Gastroesophageal sphincter (tissue), 3 donors: ENCODE data around the gene COQ4.

Experiments used
- CTCF ChIP-seq, 4 experiments: fragments of 200-600 bp in 2 of 4; fragments of 450-650 bp in 2 of 4; sonication (generic) in 1 of 4; IDR thresholded peaks; one replicate each; pipeline ENCODE4 v1.5.1; 2017 to 2019; ENCODE audit warnings: antibody characterized with exemption in 4 of 4, mild to moderate bottlenecking in 2 of 4, moderate library complexity in 2 of 4
- EP300 ChIP-seq: sonication (generic); formaldehyde crosslinking; IDR thresholded peaks from one replicate; pipeline ENCODE4 v1.6.1; 2017; ENCODE audit warnings: antibody characterized with exemption, mild to moderate bottlenecking
- POLR2A ChIP-seq, 2 donors: fragments of 450-650 bp; IDR thresholded peaks; one replicate each; pipeline ENCODE4 v1.6.1; 2017; ENCODE audit warnings: antibody characterized with exemption in 2 of 2, mild to moderate bottlenecking in 2 of 2, moderate library complexity in 1 of 2

DNA sequence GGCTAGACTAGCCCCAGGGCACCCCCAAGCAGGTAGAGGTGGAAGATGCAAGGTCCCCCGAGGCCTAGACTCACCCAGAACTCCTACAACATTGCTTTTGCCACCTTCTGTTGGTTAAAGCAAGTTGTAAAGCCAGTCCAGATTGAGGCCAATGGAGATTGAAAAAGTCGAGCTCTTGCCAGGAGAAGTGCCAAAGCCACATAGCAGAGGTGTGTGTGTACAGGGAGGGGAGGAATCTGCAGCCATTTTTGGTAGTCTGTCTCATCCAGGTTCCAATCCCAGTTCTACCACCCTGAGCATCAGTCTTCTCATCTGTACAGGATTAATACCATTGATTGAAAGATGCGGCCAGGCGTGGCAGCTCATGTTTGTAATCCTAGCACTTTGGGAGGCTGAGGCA is 36.2 kb downstream of the COQ4 start:
- TF ChIP-seq CTCF (IDR thresholded peaks at IDR 0.05) (no peak), EP300 (no peak), POLR2A (IDR thresholded peaks at IDR 0.05) (no peak)
